Epithelial cell of esophagus (primary cell): Measurements from ENCODE around the gene UROD.

Source experiments
- DNase-seq: peaks from one replicate; pipeline ENCODE4 v3.0.0; 2010; ENCODE audit warnings: low read depth
- H3K4me3 ChIP-seq: 2 replicates; pipeline ENCODE4 v1.5.1; 2011; ENCODE audit warnings: mild to moderate bottlenecking, low read length, control low read depth
- TF ChIP-seq, protein P1 (sequence below): IDR thresholded peaks from 2 replicates; pipeline ENCODE4 v1.5.1; 2011; ENCODE audit warnings: low read depth, mild to moderate bottlenecking, low read length, control low read depth, inconsistent platforms; ENCODE audit not compliant: insufficient read depth; ENCODE audit errors: missing control alignments

The UROD gene

DNA sequence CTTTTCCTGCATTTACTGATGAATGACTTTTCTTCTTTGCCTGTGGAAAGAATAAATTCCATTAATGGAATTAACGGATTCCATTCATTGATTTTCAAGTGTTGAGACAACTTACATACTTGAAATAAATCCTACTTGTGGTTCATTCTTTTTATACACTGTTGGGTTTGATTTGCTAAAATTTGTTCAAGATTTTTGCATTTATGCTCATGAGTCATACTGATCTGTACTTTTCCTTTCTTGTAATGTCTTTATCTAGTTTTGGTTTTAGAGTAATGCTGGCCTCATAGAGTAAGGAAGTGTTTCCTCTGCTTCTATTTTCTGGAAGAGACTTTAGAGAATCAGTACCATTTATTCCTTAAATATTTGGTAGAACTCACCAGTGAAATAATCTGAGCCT is 14.4 kb downstream of the UROD start:
- TF ChIP-seq, protein P1, sequence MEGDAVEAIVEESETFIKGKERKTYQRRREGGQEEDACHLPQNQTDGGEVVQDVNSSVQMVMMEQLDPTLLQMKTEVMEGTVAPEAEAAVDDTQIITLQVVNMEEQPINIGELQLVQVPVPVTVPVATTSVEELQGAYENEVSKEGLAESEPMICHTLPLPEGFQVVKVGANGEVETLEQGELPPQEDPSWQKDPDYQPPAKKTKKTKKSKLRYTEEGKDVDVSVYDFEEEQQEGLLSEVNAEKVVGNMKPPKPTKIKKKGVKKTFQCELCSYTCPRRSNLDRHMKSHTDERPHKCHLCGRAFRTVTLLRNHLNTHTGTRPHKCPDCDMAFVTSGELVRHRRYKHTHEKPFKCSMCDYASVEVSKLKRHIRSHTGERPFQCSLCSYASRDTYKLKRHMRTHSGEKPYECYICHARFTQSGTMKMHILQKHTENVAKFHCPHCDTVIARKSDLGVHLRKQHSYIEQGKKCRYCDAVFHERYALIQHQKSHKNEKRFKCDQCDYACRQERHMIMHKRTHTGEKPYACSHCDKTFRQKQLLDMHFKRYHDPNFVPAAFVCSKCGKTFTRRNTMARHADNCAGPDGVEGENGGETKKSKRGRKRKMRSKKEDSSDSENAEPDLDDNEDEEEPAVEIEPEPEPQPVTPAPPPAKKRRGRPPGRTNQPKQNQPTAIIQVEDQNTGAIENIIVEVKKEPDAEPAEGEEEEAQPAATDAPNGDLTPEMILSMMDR = no peak
- no peak for DNase-seq
- H3K4me3 ChIP-seq = no peak overlapping the region

DNA sequence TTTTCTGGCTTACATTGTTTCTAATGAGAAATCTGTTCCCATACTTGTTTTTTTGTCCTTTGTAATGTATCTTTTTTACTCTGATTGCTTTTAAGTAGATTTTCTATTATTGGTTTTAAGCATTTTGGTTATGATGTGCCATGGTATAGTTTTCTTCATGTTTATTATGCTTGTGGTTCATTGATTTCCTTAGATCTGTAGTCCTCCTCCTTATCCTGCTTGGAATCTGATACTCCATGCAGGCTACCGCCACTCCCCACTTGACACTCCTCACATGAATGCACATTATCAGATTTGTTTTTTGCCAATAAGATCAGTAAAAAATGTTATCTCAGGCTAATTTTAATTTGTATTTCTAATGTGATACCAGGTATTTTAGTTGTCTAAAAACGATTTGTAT is 20.8 kb downstream of the UROD start:
- H3K4me3 ChIP-seq = no peak overlapping the region
- DNase-seq = no peak
- TF ChIP-seq, protein P1 = no peak

DNA sequence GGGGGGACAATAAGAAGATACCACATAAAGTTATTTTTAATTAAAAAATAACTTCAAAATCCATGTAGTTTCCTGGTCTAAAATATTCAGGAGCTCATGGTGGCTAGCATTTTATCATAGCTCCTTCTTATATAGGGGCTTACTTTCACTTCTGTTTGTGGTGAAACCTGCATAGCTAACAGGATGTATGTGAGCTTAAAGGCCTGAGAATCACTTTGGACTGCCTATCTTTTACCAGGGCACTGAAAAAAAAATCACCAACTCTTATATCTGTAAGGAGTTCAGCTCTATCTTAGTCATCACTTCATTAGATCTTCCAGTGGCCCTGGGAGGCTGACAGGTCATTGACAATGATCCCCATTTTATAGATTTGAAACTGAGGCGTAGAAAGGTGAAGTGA is 21.3 kb downstream of the UROD start:
- H3K4me3 ChIP-seq = no peak overlapping the region
- TF ChIP-seq, protein P1 = no peak
- no peak for DNase-seq

DNA sequence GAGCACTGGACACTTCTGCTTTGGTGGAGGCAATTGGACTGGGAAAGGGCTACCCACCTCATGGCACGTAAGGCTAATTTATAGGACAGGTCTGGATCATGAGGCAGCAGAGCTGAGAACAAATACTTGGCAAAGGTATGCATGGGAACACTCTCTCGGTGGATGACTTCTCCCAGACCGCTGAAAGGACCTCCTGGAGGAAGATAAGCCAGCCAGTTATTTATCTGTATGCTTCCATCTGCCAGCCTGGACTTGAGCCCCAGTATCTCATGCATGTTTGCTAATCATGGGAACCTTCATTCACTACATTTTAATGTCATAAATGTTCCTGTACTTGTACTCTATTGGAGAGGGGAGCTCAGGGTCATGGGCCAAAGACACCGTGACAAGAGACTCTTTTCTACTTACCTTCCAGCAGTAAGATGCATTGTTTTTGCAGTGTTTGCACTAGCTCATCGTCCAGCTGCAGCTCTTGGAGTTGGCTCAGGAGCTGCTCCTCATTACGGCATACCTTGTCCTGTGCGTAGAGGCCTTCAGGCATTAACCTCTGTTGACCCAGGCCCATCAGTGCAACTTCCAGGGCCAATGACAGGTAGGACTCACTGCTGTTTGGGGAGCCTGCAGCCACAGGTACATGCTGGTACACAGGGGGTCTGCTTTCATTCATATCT is 23.7 kb downstream of the UROD start:
- no peak for DNase-seq
- H3K4me3 ChIP-seq = no peak overlapping the region
- TF ChIP-seq, protein P1 = no peak

DNA sequence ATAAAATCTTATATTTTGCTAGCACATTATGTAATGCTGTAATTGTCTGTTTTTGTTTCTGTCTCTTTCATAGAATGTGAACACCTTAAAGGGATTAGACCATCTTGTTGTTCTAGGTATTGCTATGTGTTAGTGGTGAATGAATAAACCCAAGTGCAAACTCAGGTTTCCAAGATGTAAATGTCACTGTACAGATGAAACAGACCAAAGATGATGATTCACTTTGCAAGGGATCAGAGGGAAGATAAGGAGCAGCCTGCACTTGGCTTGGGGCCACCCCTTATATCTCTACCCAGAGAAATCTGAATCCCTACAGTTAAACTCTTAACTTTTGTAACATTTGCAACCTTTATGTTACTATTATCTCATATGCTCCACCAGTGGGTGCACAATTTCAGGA is 25.4 kb downstream of the UROD start:
- peak; percentile 14 for DNase-seq
- no peak overlapping the region for H3K4me3 ChIP-seq
- TF ChIP-seq, protein P1 = no peak

DNA sequence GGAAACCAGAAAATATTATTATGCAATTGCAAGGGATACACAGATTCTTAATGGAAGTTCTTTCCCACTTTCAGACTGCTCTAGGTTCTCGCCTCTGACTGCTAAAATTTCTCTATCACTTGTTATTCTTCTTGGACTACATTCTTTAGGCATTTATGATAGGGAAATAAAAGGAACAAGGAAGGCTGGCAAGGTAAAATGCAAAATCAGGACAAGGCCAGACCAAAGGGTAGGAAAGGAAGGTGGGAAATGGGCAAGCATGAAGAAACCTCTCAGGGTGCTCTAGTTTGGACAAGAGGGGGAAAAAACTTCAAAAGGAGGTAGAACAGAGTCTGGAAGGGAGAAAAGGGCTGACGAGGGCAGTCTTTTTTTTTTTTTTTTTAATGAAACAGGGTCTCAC is 26.2 kb downstream of the UROD start:
- DNase-seq = no peak
- no peak overlapping the region for H3K4me3 ChIP-seq
- TF ChIP-seq, protein P1 = no peak

DNA sequence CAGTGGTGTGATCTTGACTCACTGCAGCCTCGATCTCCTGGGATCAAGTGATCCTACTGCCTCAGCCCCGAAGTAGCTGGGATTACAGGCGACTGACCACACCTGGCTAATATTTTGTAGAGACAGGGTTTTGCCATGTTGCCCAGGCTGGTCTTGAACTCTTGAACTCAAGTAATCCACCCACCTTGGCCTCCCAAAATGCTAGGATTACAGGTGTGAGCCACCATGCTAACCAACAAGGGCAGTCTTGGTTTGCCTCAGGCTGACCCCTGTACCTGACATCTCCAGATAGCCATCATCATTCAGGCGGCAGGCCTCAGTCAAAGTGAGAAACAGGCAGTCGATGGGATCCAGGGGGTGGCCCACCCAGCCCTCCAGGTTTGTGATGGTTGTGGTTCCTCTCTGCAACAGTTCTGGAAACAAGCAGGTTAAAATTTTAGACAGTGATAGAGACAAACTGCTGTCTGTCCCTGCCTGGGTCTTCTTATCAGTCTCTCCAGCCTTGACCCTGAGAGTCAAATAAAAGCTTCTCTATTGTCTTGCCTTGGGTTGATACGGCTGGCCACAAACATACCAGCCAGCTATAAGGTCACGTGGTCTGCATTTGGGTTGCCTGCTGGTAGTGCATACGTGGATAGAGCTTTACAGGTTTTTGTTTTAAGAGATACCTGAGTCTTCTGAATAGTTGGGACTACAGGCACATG is 26.8 kb downstream of the UROD start:
- no peak for DNase-seq
- TF ChIP-seq, protein P1 = no peak
- H3K4me3 ChIP-seq = no peak overlapping the region
